Cardiac fibroblast (primary cell): ENCODE measurements around the gene STX12.
"Not testable (repeated sequence)": the region's sequence is repeated elsewhere in the genome, so short reads cannot be mapped to it uniquely, and the experiment has no call there.

Experiments
- DNase-seq, 2 donors: peaks; one replicate each; pipeline versions ENCODE4 v3.0.0 to v3.0.0-alpha.2; 2010; ENCODE audit warnings: low read depth in 2 of 2
- H3K4me3 ChIP-seq, 2 donors: replicated peaks in 1 of 2; 1 replicate in 1 of 2; 2 replicates in 1 of 2; pipeline ENCODE4 v1.5.1; 2011; ENCODE audit warnings: low read depth in 2 of 2, low read length in 2 of 2, mild to moderate bottlenecking in 2 of 2, moderate library complexity in 1 of 2
- TF ChIP-seq, protein P1 (sequence below): IDR thresholded peaks from one replicate; pipeline ENCODE4 v1.5.1; 2011; ENCODE audit warnings: low read depth, mild to moderate bottlenecking, low read length, inconsistent platforms

The STX12 gene

GRCh38 chr1:27868932-27869718 lies 96.1 kb downstream of the STX12 start:
- H3K4me3 ChIP-seq = no peak overlapping the region
- TF ChIP-seq, protein P1, sequence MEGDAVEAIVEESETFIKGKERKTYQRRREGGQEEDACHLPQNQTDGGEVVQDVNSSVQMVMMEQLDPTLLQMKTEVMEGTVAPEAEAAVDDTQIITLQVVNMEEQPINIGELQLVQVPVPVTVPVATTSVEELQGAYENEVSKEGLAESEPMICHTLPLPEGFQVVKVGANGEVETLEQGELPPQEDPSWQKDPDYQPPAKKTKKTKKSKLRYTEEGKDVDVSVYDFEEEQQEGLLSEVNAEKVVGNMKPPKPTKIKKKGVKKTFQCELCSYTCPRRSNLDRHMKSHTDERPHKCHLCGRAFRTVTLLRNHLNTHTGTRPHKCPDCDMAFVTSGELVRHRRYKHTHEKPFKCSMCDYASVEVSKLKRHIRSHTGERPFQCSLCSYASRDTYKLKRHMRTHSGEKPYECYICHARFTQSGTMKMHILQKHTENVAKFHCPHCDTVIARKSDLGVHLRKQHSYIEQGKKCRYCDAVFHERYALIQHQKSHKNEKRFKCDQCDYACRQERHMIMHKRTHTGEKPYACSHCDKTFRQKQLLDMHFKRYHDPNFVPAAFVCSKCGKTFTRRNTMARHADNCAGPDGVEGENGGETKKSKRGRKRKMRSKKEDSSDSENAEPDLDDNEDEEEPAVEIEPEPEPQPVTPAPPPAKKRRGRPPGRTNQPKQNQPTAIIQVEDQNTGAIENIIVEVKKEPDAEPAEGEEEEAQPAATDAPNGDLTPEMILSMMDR = no peak
- DNase-seq = no peak

- no peak overlapping the region for H3K4me3 ChIP-seq
- no peak for DNase-seq
- TF ChIP-seq, protein P1 = no peak
Measured at GRCh38 chr1:27869719-27870085, 96.7 kb downstream of the STX12 start.

- H3K4me3 ChIP-seq = not testable (repeated sequence)
Measured at GRCh38 chr1:27871076-27871475, 98.1 kb downstream of the STX12 start.

GRCh38 chr1:27872059-27872801 lies 99.2 kb downstream of the STX12 start, which contains the start of gene THEMIS2:
Gene THEMIS2 (plus strand): TSS chr1:27872544. CDS start chr1:27872572, 28 bp downstream.
- peak within 1 kb of the TSS; percentile 50 to 75 for H3K4me3 ChIP-seq
- peak; percentile 23 to 51 for DNase-seq

More at GRCh38 chr1:27871076-27871475, 98.1 kb downstream of the STX12 start:
- not testable (repeated sequence) for DNase-seq

GRCh38 chr1:27872802-27873551 lies 100.0 kb downstream of the STX12 start:
- TF ChIP-seq, protein P1 = no peak
- DNase-seq = peak; percentile 17 to 31

More at GRCh38 chr1:27872059-27872801, 99.2 kb downstream of the STX12 start, which contains the start of gene THEMIS2:
- TF ChIP-seq, protein P1 = no peak

GRCh38 chr1:27873671-27874384 lies 100.8 kb downstream of the STX12 start:
- TF ChIP-seq, protein P1 = no peak
- DNase-seq = no peak
- no peak overlapping the region for H3K4me3 ChIP-seq

More at GRCh38 chr1:27872802-27873551, 100.0 kb downstream of the STX12 start:
- H3K4me3 ChIP-seq = peak overlapping the region; percentile 50 to 75
